B cell (primary cell): ENCODE results near the gene PTPRN2. TPM values are rescaled to one million over a fixed set of nuclear protein-coding genes. Genes with fewer than 3 reads are reported as not detected.

Source experiments
- ATAC-seq: fragments of 200-7000 bp; cut with Tn5 transposase; one replicate; pipeline ENCODE4 v1.10.0; 2021; ENCODE audit warnings: low read depth, mild to moderate bottlenecking, moderate number of reproducible peaks, moderate library complexity
- CTCF ChIA-PET: fragments of 350-600 bp; sonication (Branson Sonifier 250); formaldehyde crosslinking; loops from one replicate; lab custom pipeline; 2021; ENCODE audit warnings: antibody characterized with exemption, inconsistent platforms; lab: Charles Lee
- POLR2A ChIA-PET: fragments of 350-600 bp; sonication (Branson Sonifier 250); formaldehyde crosslinking; loops from one replicate; lab custom pipeline; 2021; ENCODE audit warnings: antibody characterized with exemption; lab: Charles Lee
- DNase-seq: peaks from one replicate; pipeline ENCODE4 v3.0.0; 2013
- H2AFZ ChIP-seq: 2 replicates; pipeline ENCODE4 v1.6.1; 2012; ENCODE audit warnings: mild to moderate bottlenecking, low read depth, low read length; ENCODE audit not compliant: insufficient read depth, poor library complexity, severe bottlenecking
- H3K27ac ChIP-seq, 2 donors: 1 replicate in 1 of 2; 2 replicates in 1 of 2; pipeline ENCODE4 v1.5.1; 2012 to 2013; ENCODE audit warnings: low read length in 2 of 2, mild to moderate bottlenecking in 2 of 2, moderate library complexity in 1 of 2
- H3K27me3 ChIP-seq, 4 experiments: fragments of 200-600 bp in 1 of 4; sonication (generic) in 1 of 4; replicated peaks in 1 of 4; 1 replicate in 2 of 4; 2 replicates in 2 of 4; pipeline versions ENCODE4 v1.6.1 to v1.7.0; 2013 to 2016; ENCODE audit warnings: low read length in 3 of 4, mild to moderate bottlenecking in 2 of 4, mixed read lengths in 1 of 4, moderate library complexity in 1 of 4; ENCODE audit not compliant: insufficient read depth in 4 of 4, control insufficient read depth in 3 of 4; ENCODE audit errors: control extremely low read depth in 1 of 4
- H3K36me3 ChIP-seq, 2 experiments: replicated peaks in 1 of 2; 1 replicate in 1 of 2; 2 replicates in 1 of 2; pipeline versions ENCODE4 v1.6.1 to v1.7.1; 2013; ENCODE audit warnings: low read length in 1 of 2; ENCODE audit not compliant: insufficient read depth in 2 of 2, control insufficient read depth in 1 of 2; ENCODE audit errors: control extremely low read depth in 1 of 2, extremely low read depth in 1 of 2
- H3K4me1 ChIP-seq, 2 donors: fragments of 200-600 bp in 1 of 2; sonication (generic) in 1 of 2; 1 replicate in 1 of 2; 2 replicates in 1 of 2; pipeline versions ENCODE4 v1.5.1 to v1.6.1; 2013 to 2017; ENCODE audit warnings: low read length in 2 of 2; ENCODE audit not compliant: control insufficient read depth in 2 of 2, insufficient read depth in 2 of 2
- H3K4me2 ChIP-seq: replicated peaks from 2 replicates; pipeline ENCODE3; 2012; ENCODE audit warnings: mild to moderate bottlenecking, low read depth, low read length; ENCODE audit not compliant: poor library complexity, severe bottlenecking
- H3K4me3 ChIP-seq, 5 experiments: fragments of 200-600 bp in 1 of 5; sonication (generic) in 1 of 5; 1 replicate in 3 of 5; 2 replicates in 2 of 5; pipeline versions ENCODE4 v1.5.1 to v1.7.0; 2011 to 2016; ENCODE audit warnings: low read length in 4 of 5, mild to moderate bottlenecking in 4 of 5, low read depth in 2 of 5, control low read depth in 1 of 5, moderate library complexity in 1 of 5; ENCODE audit not compliant: insufficient read depth in 1 of 5; ENCODE audit errors: control extremely low read depth in 1 of 5, extremely low read depth in 1 of 5
- H3K79me2 ChIP-seq: fragments of 200-600 bp; sonication (generic); one replicate; pipeline ENCODE4 v1.6.0; 2016; ENCODE audit warnings: low read length; ENCODE audit not compliant: control insufficient read depth, insufficient read depth
- H3K9ac ChIP-seq: fragments of 200-600 bp; sonication (generic); 2 replicates; pipeline ENCODE4 v1.6.1; 2017; ENCODE audit warnings: mild to moderate bottlenecking, low read length, moderate library complexity
- H3K9me3 ChIP-seq, 3 donors: one replicate each; pipeline versions ENCODE4 v1.6.1 to v1.7.1; 2013; ENCODE audit warnings: low read length in 2 of 3; ENCODE audit not compliant: control insufficient read depth in 2 of 3, insufficient read depth in 1 of 3; ENCODE audit errors: control extremely low read depth in 1 of 3
- H4K20me1 ChIP-seq: 2 replicates; pipeline ENCODE4 v1.6.0; 2012; ENCODE audit warnings: mild to moderate bottlenecking, low read length; ENCODE audit not compliant: insufficient read depth, control insufficient read depth, poor library complexity, severe bottlenecking
- H3K27ac Mint-ChIP-seq: one replicate; pipeline ENCODE4 v1.8.0; 2021; ENCODE audit warnings: mixed read lengths
- H3K27me3 Mint-ChIP-seq: one replicate; pipeline ENCODE4 v1.8.0; 2021; ENCODE audit warnings: mixed read lengths
- H3K4me1 Mint-ChIP-seq: one replicate; pipeline ENCODE4 v1.8.0; 2021; ENCODE audit warnings: mixed read lengths
- H3K4me3 Mint-ChIP-seq: one replicate; pipeline ENCODE4 v1.8.0; 2021; ENCODE audit warnings: mixed read lengths
- H3K9me3 Mint-ChIP-seq: one replicate; pipeline ENCODE4 v1.8.0; 2022; ENCODE audit warnings: mixed read lengths; ENCODE audit not compliant: insufficient read depth
- EZH2 ChIP-seq: IDR thresholded peaks from 2 replicates; pipeline ENCODE4 v1.6.1; 2012; ENCODE audit warnings: borderline replicate concordance, low read depth, mild to moderate bottlenecking, moderate library complexity, low read length; ENCODE audit not compliant: insufficient read depth, poor library complexity, severe bottlenecking
- WGBS: methylation state at CpG from one replicate; pipeline ENCODE4 v1.1.5; 2013; ENCODE audit warnings: missing lambda C conversion rate; ENCODE audit not compliant: insufficient coverage; 5-methylcytosine and 5-hydroxymethylcytosine counted together
- intact Hi-C: fragments of 100-400 bp; cut with micrococcal nuclease; formaldehyde crosslinking; loops from one replicate; pipeline ENCODE4 v1.10.0; 2022
- polyA plus RNA-seq: library from polyadenylated mRNA; depleted of rRNA; stranded (reverse); fragments of >200 nt; gene quantifications from 2 replicates; pipeline ENCODE4 v1.2.3, GENCODE V29; 2012
- total RNA-seq, 2 donors: library from RNA; stranded (reverse); fragments of 120-200 nt in 1 of 2; gene quantifications; 1 replicate in 1 of 2; 2 replicates in 1 of 2; pipeline versions ENCODE4 v1.2.3 to v1.2.4, GENCODE V29; 2013 to 2022
- TF ChIP-seq, protein P1 (sequence below): fragments of 200-600 bp; IDR thresholded peaks from one replicate; pipeline ENCODE4 v1.8.0; 2022; ENCODE audit warnings: antibody characterized with exemption, mild to moderate bottlenecking

Gene PTPRN2
- total and polyA plus RNA-seq, 2 donors (not counting 1 experiment from before 2014, with no cell fraction given) = 2.0 to 5.0 TPM

GRCh38 chr7:157888579-157888978 lies 699.0 kb downstream of the PTPRN2 start:
- Histone ChIP-seq H3K36me3 (no peaks in the 10 kb centered on the region), H3K4me1 (no peaks in the 10 kb centered on the region), H3K27me3 (no peaks in the 10 kb centered on the region), H3K4me2 (no peak overlapping the region), H3K79me2 (no peaks in the 10 kb centered on the region), H3K27ac (no peak overlapping the region), H2AFZ (no peak overlapping the region), H3K4me3 (no peak overlapping the region), H4K20me1 (no peaks in the 10 kb centered on the region), H3K9ac (no peak overlapping the region), H3K9me3 (peaks cover 0 to 37% (median 0%) of the 10 kb centered on the region in 3 donors)
- Mint-ChIP-seq H3K27ac (no peak overlapping the region), H3K9me3 (no peaks in the 10 kb centered on the region), H3K4me3 (no peak overlapping the region), H3K4me1 (no peaks in the 10 kb centered on the region), H3K27me3 (peaks cover 4% of the 10 kb centered on the region)
- DNase-seq (no peak), ATAC-seq (no peak)
- intact Hi-C loops = no loop called here
- 86% methylated on average over 9 of the region's 11 CpGs for WGBS
- TF ChIP-seq EZH2 = no peak
- TF ChIP-seq, protein P1, sequence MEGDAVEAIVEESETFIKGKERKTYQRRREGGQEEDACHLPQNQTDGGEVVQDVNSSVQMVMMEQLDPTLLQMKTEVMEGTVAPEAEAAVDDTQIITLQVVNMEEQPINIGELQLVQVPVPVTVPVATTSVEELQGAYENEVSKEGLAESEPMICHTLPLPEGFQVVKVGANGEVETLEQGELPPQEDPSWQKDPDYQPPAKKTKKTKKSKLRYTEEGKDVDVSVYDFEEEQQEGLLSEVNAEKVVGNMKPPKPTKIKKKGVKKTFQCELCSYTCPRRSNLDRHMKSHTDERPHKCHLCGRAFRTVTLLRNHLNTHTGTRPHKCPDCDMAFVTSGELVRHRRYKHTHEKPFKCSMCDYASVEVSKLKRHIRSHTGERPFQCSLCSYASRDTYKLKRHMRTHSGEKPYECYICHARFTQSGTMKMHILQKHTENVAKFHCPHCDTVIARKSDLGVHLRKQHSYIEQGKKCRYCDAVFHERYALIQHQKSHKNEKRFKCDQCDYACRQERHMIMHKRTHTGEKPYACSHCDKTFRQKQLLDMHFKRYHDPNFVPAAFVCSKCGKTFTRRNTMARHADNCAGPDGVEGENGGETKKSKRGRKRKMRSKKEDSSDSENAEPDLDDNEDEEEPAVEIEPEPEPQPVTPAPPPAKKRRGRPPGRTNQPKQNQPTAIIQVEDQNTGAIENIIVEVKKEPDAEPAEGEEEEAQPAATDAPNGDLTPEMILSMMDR = no peak
- POLR2A ChIA-PET = no interaction called here
- CTCF ChIA-PET = no interaction called here

DNA sequence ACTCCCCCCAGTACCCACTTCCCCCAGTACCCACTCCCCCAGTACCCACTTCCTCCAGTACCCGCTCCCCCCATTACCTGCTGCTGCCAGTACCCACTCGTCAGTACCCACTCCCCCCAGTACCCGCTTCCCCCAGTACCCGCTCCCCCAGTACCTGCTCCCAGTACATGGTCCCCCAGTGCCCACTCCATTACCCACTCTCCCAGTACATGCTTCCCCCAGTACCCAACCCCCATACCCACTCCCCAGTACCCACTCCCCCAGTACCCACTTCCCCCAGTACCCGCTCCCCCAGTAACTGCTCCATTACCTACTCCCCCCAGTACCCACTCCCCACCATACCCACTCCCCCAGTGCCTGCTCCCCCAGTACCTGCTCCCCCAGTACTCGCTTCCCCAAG lies 700.2 kb downstream of the PTPRN2 start:
- ChIA-PET POLR2A (no interaction called here), CTCF (no interaction called here)
- Histone ChIP-seq H3K4me2 (no peak overlapping the region), H4K20me1 (no peaks in the 10 kb centered on the region), H3K27me3 (no peaks in the 10 kb centered on the region), H3K4me3 (no peak overlapping the region), H2AFZ (no peak overlapping the region), H3K4me1 (no peaks in the 10 kb centered on the region), H3K79me2 (no peaks in the 10 kb centered on the region), H3K9ac (no peak overlapping the region), H3K27ac (no peak overlapping the region), H3K9me3 (peaks cover 0 to 31% (median 0%) of the 10 kb centered on the region in 3 donors), H3K36me3 (no peaks in the 10 kb centered on the region)
- intact Hi-C loops = no loop called here
- H3K9me3 Mint-ChIP-seq = no peaks in the 10 kb centered on the region
- H3K27me3 Mint-ChIP-seq = peaks cover 4% of the 10 kb centered on the region
- TF ChIP-seq EZH2 = no peak
- TF ChIP-seq, protein P1 = no peak
- DNase-seq (no peak), ATAC-seq (no peak)
- H3K4me3 Mint-ChIP-seq = no peak overlapping the region
- no peaks in the 10 kb centered on the region for H3K4me1 Mint-ChIP-seq
- no CpG with 5 or more reads among the region's 6 CpGs for WGBS
- no peak overlapping the region for H3K27ac Mint-ChIP-seq
